OCI-LY7 (cell line): ENCODE results near the gene ASXL1. TPM values are rescaled to one million over a fixed set of nuclear protein-coding genes. Genes with fewer than 3 reads are reported as not detected.

Experiments
- BruUV-seq: library from RNA; stranded (reverse); fragments of 400-500 nt; replicated peaks from 2 replicates; lab custom pipeline; 2021; lab: Mats Ljungman, UMichigan
- CTCF ChIA-PET: fragments of 300-600 bp; sonication (Branson Sonifier 250); formaldehyde crosslinking; loops from one replicate; lab custom pipeline; 2022; ENCODE audit warnings: antibody characterized with exemption; ENCODE audit not compliant: unreplicated experiment; lab: Charles Lee
- POLR2A ChIA-PET: fragments of 300-600 bp; sonication (Branson Sonifier 250); formaldehyde crosslinking; loops from one replicate; lab custom pipeline; 2022; ENCODE audit warnings: antibody characterized with exemption; lab: Charles Lee
- DNase-seq: peaks from one replicate; pipeline ENCODE4 v3.0.0-alpha.2; 2015; ENCODE audit warnings: low spot score
- H2AFZ ChIP-seq: fragments of 200-600 bp; sonication (generic), shearing (Covaris generic); 2 replicates; pipeline ENCODE4 v1.6.1; 2014; ENCODE audit warnings: mild to moderate bottlenecking, antibody characterized with exemption, low read length, moderate library complexity
- H3K27ac ChIP-seq: fragments of 200-600 bp; sonication (generic); 2 replicates; pipeline ENCODE4 v1.5.1; 2014; ENCODE audit warnings: mixed run types, low read depth, mild to moderate bottlenecking, moderate library complexity, low read length, inconsistent platforms; ENCODE audit not compliant: poor library complexity, severe bottlenecking
- H3K36me3 ChIP-seq: fragments of 200-600 bp; sonication (generic); 2 replicates; pipeline ENCODE4 v1.6.1; 2014; ENCODE audit warnings: mild to moderate bottlenecking, antibody characterized with exemption, low read length, moderate library complexity, mixed read lengths; ENCODE audit not compliant: insufficient read depth
- H3K4me1 ChIP-seq: fragments of 200-600 bp; sonication (generic); 2 replicates; pipeline ENCODE4 v1.5.1; 2014; ENCODE audit warnings: mild to moderate bottlenecking, low read length; ENCODE audit not compliant: insufficient read depth, poor library complexity, severe bottlenecking
- H3K4me2 ChIP-seq: fragments of 200-600 bp; sonication (generic); 2 replicates; pipeline ENCODE4 v1.6.1; 2014; ENCODE audit warnings: mild to moderate bottlenecking, low read length
- H3K4me3 ChIP-seq: fragments of 200-600 bp; sonication (generic); 2 replicates; pipeline ENCODE4 v1.5.1; 2014; ENCODE audit warnings: mild to moderate bottlenecking, low read depth, low read length; ENCODE audit not compliant: poor library complexity, severe bottlenecking
- H3K79me2 ChIP-seq: fragments of 200-600 bp; sonication (generic); 2 replicates; pipeline ENCODE4 v1.6.1; 2016; ENCODE audit warnings: low read depth, mild to moderate bottlenecking, low read length, moderate library complexity, mixed read lengths; ENCODE audit not compliant: insufficient read depth
- H3K9me2 ChIP-seq: fragments of 200-600 bp; sonication (generic); 2 replicates; pipeline ENCODE4 v1.6.1; 2016; ENCODE audit warnings: mild to moderate bottlenecking, low read length, mixed read lengths; ENCODE audit not compliant: insufficient read depth
- H3K9me3 ChIP-seq: fragments of 200-600 bp; sonication (generic); 2 replicates; pipeline ENCODE4 v1.6.1; 2014; ENCODE audit warnings: mild to moderate bottlenecking, mixed run types, low read length, mixed read lengths
- H4K20me1 ChIP-seq: fragments of 200-600 bp; sonication (generic); 2 replicates; pipeline ENCODE4 v1.6.1; 2014; ENCODE audit warnings: mild to moderate bottlenecking, antibody characterized with exemption, low read length, moderate library complexity, mixed read lengths; ENCODE audit not compliant: insufficient read depth
- EZH2phosphoT487 ChIP-seq: fragments of 200-600 bp; sonication (generic); IDR thresholded peaks from 2 replicates; pipeline ENCODE4 v1.6.1; 2018; ENCODE audit warnings: low read depth, borderline replicate concordance, mild to moderate bottlenecking, mixed run types, antibody characterized with exemption, low read length, moderate library complexity, mixed read lengths
- intact Hi-C: fragments of 100-400 bp; cut with micrococcal nuclease; formaldehyde crosslinking; loops from one replicate; pipeline ENCODE4 v1.10.0; 2022; ENCODE audit not compliant: unreplicated experiment
- total RNA-seq, 2 experiments: library from RNA; depleted of rRNA in 1 of 2; stranded (reverse); fragments of >200 nt in 1 of 2; shearing (Covaris generic) in 1 of 2; gene quantifications; 2 replicates each; pipeline ENCODE4 v1.2.3, GENCODE V29; 2014 to 2022
- TF ChIP-seq, protein P1 (sequence below): fragments of 200-600 bp; sonication (generic); conservative IDR thresholded peaks from 2 replicates; pipeline ENCODE4 v1.5.1; 2014; ENCODE audit warnings: mild to moderate bottlenecking, antibody characterized with exemption, low read length, moderate library complexity, mixed read lengths

Gene ASXL1
- total RNA-seq, 2 experiments from 2014 or later = 84.7 to 122 TPM

GRCh38 chr20:32479697-32480171 is 121.6 kb downstream of the ASXL1 start:
- Histone ChIP-seq H3K4me3 (no peak overlapping the region), H3K4me2 (no peak overlapping the region), H3K9me3 (no peaks in the 10 kb centered on the region), H3K4me1 (peaks cover 10% of the 10 kb centered on the region), H2AFZ (no peak overlapping the region), H3K36me3 (no peaks in the 10 kb centered on the region), H3K9me2 (no peaks in the 10 kb centered on the region), H3K27ac (no peak overlapping the region), H3K79me2 (no peaks in the 10 kb centered on the region), H4K20me1 (no peaks in the 10 kb centered on the region)
- DNase-seq = no peak
- no TSS peak for BruUV-seq
- TF ChIP-seq EZH2phosphoT487 = no peak
- TF ChIP-seq, protein P1, sequence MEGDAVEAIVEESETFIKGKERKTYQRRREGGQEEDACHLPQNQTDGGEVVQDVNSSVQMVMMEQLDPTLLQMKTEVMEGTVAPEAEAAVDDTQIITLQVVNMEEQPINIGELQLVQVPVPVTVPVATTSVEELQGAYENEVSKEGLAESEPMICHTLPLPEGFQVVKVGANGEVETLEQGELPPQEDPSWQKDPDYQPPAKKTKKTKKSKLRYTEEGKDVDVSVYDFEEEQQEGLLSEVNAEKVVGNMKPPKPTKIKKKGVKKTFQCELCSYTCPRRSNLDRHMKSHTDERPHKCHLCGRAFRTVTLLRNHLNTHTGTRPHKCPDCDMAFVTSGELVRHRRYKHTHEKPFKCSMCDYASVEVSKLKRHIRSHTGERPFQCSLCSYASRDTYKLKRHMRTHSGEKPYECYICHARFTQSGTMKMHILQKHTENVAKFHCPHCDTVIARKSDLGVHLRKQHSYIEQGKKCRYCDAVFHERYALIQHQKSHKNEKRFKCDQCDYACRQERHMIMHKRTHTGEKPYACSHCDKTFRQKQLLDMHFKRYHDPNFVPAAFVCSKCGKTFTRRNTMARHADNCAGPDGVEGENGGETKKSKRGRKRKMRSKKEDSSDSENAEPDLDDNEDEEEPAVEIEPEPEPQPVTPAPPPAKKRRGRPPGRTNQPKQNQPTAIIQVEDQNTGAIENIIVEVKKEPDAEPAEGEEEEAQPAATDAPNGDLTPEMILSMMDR = no peak
- intact Hi-C loops = no loop called here
- CTCF ChIA-PET = no interaction called here
- POLR2A ChIA-PET = no interaction called here

- no peak for DNase-seq
- POLR2A ChIA-PET = no interaction called here
- Histone ChIP-seq H3K4me1 (peaks cover 18% of the 10 kb centered on the region), H3K27ac (no peak overlapping the region), H3K9me3 (no peaks in the 10 kb centered on the region), H3K9me2 (no peaks in the 10 kb centered on the region), H3K79me2 (no peaks in the 10 kb centered on the region), H2AFZ (no peak overlapping the region), H4K20me1 (no peaks in the 10 kb centered on the region), H3K36me3 (no peaks in the 10 kb centered on the region), H3K4me3 (no peak overlapping the region), H3K4me2 (no peak overlapping the region)
- intact Hi-C loops = no loop called here
- BruUV-seq = no TSS peak
- TF ChIP-seq EZH2phosphoT487 = no peak
- TF ChIP-seq, protein P1 = no peak
- CTCF ChIA-PET = no interaction called here
Measured at GRCh38 chr20:32480371-32481241, 122.5 kb downstream of the ASXL1 start.
